GM19193 (cell line): ENCODE measurements around the gene COL23A1.

Experiments
- POLR2A ChIP-seq: IDR thresholded peaks from 4 replicates; pipeline ENCODE4 v1.6.1; 2011; ENCODE audit not compliant: insufficient read depth, insufficient read length; ENCODE audit errors: extremely low read depth

Gene COL23A1

DNA sequence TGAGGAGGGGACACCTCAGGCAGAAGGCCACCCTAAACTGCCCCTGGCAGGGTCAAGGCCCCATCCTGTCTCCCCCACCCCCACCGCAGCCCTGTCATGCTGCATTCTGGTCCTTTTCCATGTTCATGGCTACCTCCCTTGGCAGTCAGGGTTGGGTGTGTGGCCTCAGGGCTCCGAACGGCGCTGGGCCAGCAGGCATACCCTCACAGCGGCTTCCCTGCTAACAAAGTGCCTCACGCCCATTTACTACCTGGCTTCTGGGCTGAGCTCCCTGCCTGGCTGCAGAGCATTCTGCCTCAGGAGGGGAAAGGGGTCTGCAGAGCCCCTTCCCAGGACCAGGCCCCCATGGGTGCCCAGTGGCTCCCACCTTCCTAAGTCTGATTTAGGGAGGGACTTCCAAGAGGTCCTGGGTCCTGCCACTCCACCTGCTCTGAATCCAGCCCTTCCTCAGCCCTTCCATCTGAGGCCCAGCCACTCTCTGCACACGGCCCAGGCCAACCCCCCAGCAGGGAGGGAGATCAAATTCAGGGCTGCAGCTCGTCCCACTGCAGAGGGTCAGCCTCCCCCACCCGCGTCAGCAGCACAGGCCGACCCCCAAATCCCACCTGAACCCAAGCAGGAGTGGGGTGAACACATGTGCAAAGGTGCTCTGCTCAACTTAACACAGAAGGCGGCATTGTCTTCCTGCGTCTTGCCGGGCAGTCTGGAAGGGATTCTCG is 241.7 kb downstream of the COL23A1 start:
- TF ChIP-seq POLR2A, result no peak

- no peak for TF ChIP-seq POLR2A
These were observed 242.2 kb downstream of the COL23A1 start for GRCh38 chr5:178347956-178348355.

- TF ChIP-seq POLR2A, result no peak
These were observed 243.4 kb downstream of the COL23A1 start for GRCh38 chr5:178346607-178347334.

DNA sequence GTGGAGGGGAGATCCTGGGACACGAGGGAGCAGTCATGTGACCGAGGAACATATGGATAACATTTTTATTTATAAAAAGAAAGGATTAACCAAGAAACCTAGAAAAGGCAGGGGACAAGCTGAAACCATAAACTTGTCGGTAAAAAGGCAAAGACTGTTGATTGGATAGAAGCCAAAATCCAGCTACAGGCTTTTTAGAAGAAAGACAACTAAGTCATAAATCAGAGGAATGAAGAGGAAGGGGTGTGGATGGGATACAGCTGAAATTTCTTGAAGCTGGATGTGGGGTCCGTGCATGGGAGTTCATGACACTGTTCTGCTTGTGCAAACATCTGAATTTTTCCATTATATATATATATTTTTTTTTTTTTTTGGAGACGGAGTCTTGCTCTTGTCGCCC is 246.9 kb downstream of the COL23A1 start:
- no peak for TF ChIP-seq POLR2A

GRCh38 chr5:178341851-178342140 is 248.4 kb downstream of the COL23A1 start:
- TF ChIP-seq POLR2A, result no peak

GRCh38 chr5:178341091-178341850 is 248.9 kb downstream of the COL23A1 start:
- TF ChIP-seq POLR2A, result no peak

GRCh38 chr5:178340637-178341036 is 249.6 kb downstream of the COL23A1 start:
- no peak for TF ChIP-seq POLR2A

GRCh38 chr5:178340187-178340586 is 250.0 kb downstream of the COL23A1 start:
- TF ChIP-seq POLR2A, result no peak

- no peak for TF ChIP-seq POLR2A
These were observed 250.9 kb downstream of the COL23A1 start for GRCh38 chr5:178339272-178339671.

DNA sequence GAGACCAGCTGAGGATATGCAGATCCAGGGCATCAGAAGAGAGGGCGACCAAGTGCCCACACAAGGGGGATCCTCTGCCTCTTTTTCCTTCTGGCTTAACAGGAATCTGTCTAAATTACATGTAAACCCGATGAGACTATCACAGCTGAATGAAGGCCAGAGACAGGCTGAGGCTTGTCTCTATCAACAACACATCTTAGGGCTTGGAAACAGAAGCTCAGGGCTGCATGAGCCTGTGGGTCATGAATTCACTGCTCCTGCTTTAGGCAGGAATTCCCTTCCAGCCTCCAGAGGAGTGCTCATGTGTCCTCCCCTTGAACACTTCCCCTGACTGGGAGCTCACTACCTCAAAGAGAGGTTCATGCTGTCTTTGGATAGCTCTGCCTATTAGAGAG is 251.4 kb downstream of the COL23A1 start:
- TF ChIP-seq POLR2A, result no peak

GRCh38 chr5:178338126-178338749 is 252.0 kb downstream of the COL23A1 start:
- no peak for TF ChIP-seq POLR2A

DNA sequence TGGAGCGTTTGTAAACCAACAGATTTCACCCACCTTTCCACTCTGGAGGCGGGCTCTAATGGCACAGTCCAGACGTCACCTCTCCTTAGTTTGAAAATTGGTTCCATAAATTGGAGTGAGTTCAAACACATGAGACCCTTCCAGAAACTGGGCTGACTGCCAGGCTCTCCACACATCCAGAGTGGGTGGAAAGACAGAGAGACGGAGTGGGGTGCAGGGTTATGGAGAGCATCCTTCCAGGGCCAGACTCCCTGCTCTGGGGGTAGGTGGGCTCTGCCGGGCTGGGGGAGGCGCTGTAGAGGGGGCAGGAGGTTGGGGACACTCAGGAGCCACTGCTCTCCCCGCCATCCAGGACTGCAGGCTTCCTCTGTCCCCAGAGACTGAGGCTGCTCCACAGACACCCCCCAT is 252.9 kb downstream of the COL23A1 start:
- TF ChIP-seq POLR2A, result no peak

GRCh38 chr5:178336889-178337288 is 253.3 kb downstream of the COL23A1 start:
- no peak for TF ChIP-seq POLR2A

DNA sequence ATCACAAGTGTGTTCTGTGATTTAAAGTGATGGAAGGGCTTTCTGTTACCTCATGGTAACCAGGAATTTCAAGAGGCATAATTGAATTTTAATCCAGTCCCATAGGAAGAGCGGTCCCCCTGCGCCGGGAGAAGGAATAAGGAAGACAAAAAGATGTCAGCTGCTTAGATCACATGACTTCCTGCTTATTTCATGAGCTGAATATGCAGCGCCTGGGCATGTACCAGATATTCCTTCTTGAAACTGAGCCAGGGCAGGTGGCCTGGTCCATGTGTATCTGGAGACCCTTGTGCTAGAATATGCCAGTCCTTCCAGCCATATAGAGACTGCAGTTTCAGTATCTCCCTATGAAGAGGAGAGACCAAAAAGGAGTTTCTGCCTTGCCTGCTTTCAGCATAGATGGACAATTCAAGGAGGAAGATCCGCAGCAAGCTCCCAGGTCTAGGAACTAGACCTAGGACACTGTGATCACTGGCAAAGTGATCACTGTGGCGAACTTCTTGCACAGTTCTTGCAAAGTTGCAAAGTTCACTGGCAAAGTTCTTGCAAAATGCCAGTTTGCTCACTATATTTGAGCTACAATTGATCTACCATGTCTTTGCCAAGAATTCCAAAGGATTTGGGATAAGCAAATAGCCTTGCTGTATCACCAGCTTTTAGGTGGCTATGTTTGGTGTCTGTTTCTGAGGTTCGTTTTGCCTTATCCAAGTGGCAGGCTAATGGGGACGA is 254.7 kb downstream of the COL23A1 start:
- TF ChIP-seq POLR2A, result no peak

- TF ChIP-seq POLR2A, result no peak
These were observed 255.3 kb downstream of the COL23A1 start for GRCh38 chr5:178334861-178335260.
